IMR-90 (cell line): Measurements from ENCODE around the gene NFIX. TPM values are rescaled to one million over a fixed set of nuclear protein-coding genes. Genes with fewer than 3 reads are reported as not detected.

Source experiments
- ATAC-seq: fragments of 200-7000 bp; cut with Tn5 transposase; 2 replicates; pipeline ENCODE4 v1.9.1; 2020; ENCODE audit warnings: low read depth, mild to moderate bottlenecking, moderate library complexity
- BruUV-seq: library from RNA; stranded (reverse); fragments of 400-500 nt; replicated peaks from 2 replicates; lab custom pipeline; 2021; lab: Mats Ljungman, UMichigan
- CTCF ChIA-PET: fragments of 300-600 bp; formaldehyde crosslinking; extraction: SDS; loops from one replicate; lab custom pipeline; 2021; ENCODE audit warnings: antibody characterized with exemption; lab: Yijun Ruan, JAX
- POLR2A ChIA-PET: fragments of 300-600 bp; sonication (Branson Sonifier 250); formaldehyde crosslinking; loops from one replicate; lab custom pipeline; 2022; ENCODE audit warnings: antibody characterized with exemption; ENCODE audit not compliant: unreplicated experiment; lab: Charles Lee
- DNase-seq: peaks from one replicate; pipeline ENCODE4 v3.0.0; 2013
- H2AFZ ChIP-seq: replicated peaks from 2 replicates; pipeline ENCODE3; 2013; ENCODE audit warnings: low read length, mild to moderate bottlenecking; ENCODE audit not compliant: poor library complexity
- H2AK5ac ChIP-seq: 2 replicates; pipeline ENCODE4 v1.6.1; 2013; ENCODE audit warnings: low read depth, low read length, inconsistent platforms
- H2AK9ac ChIP-seq: replicated peaks from 2 replicates; pipeline ENCODE3; 2013; ENCODE audit warnings: mild to moderate bottlenecking, low read depth, low read length, moderate library complexity; ENCODE audit not compliant: poor library complexity
- H2BK120ac ChIP-seq: 2 replicates; pipeline ENCODE4 v1.6.1; 2013; ENCODE audit warnings: low read depth, low read length, inconsistent platforms
- H2BK15ac ChIP-seq: 3 replicates; pipeline ENCODE4 v1.6.1; 2013; ENCODE audit warnings: low read depth, low read length, inconsistent platforms
- H2BK20ac ChIP-seq: 2 replicates; pipeline ENCODE4 v1.6.1; 2013; ENCODE audit warnings: low read depth, mild to moderate bottlenecking, inconsistent platforms, low read length, moderate library complexity
- H2BK5ac ChIP-seq: 2 replicates; pipeline ENCODE4 v1.6.1; 2013; ENCODE audit warnings: mild to moderate bottlenecking, low read depth, low read length, inconsistent platforms; ENCODE audit not compliant: poor library complexity, severe bottlenecking
- H3K14ac ChIP-seq: replicated peaks from 2 replicates; pipeline ENCODE4 v1.6.1; 2013; ENCODE audit warnings: low read depth, low read length, inconsistent platforms
- H3K18ac ChIP-seq: 2 replicates; pipeline ENCODE4 v1.6.1; 2013; ENCODE audit warnings: low read depth, low read length, control low read depth
- H3K23ac ChIP-seq: 2 replicates; pipeline ENCODE4 v1.6.1; 2013; ENCODE audit warnings: low read depth, low read length, inconsistent platforms
- H3K27ac ChIP-seq: 2 replicates; pipeline ENCODE4 v1.5.1; 2013; ENCODE audit warnings: mild to moderate bottlenecking, control low read depth, low read length; ENCODE audit not compliant: insufficient read depth
- H3K27me3 ChIP-seq: 2 replicates; pipeline ENCODE4 v1.6.1; 2013; ENCODE audit warnings: low read length; ENCODE audit not compliant: control insufficient read depth, insufficient read depth
- H3K36me3 ChIP-seq: 2 replicates; pipeline ENCODE4 v1.6.1; 2013; ENCODE audit warnings: low read length, mixed read lengths; ENCODE audit not compliant: control insufficient read depth, insufficient read depth
- H3K4ac ChIP-seq: 2 replicates; pipeline ENCODE4 v1.6.1; 2013; ENCODE audit warnings: low read depth, low read length, inconsistent platforms
- H3K4me1 ChIP-seq: 2 replicates; pipeline ENCODE4 v1.6.1; 2013; ENCODE audit warnings: low read length, mixed read lengths; ENCODE audit not compliant: control insufficient read depth, insufficient read depth
- H3K4me2 ChIP-seq: 2 replicates; pipeline ENCODE4 v1.6.1; 2013; ENCODE audit warnings: low read depth, mild to moderate bottlenecking, control low read depth, low read length, moderate library complexity
- H3K4me3 ChIP-seq: 2 replicates; pipeline ENCODE4 v1.5.1; 2013; ENCODE audit warnings: low read depth, mild to moderate bottlenecking, control low read depth, low read length, moderate library complexity; ENCODE audit not compliant: insufficient read depth
- H3K56ac ChIP-seq: 2 replicates; pipeline ENCODE4 v1.6.1; 2013; ENCODE audit warnings: low read length, inconsistent platforms; ENCODE audit not compliant: insufficient read depth; ENCODE audit errors: extremely low read depth
- H3K79me1 ChIP-seq, 2 experiments: 2 replicates each; pipeline ENCODE4 v1.6.1; 2013; ENCODE audit warnings: low read length in 2 of 2, inconsistent platforms in 1 of 2, low read depth in 1 of 2
- H3K9ac ChIP-seq: 2 replicates; pipeline ENCODE4 v1.6.1; 2013; ENCODE audit warnings: low read depth, low read length, control low read depth
- H3K9me1 ChIP-seq: 2 replicates; pipeline ENCODE4 v1.6.1; 2013; ENCODE audit warnings: low read length, inconsistent platforms; ENCODE audit not compliant: insufficient read depth
- H3K9me3 ChIP-seq: 2 replicates; pipeline ENCODE4 v1.6.1; 2013; ENCODE audit warnings: low read length; ENCODE audit not compliant: control insufficient read depth, insufficient read depth
- H4K20me1 ChIP-seq: 2 replicates; pipeline ENCODE4 v1.6.1; 2013; ENCODE audit warnings: low read length, inconsistent platforms; ENCODE audit not compliant: insufficient read depth
- H4K5ac ChIP-seq: 2 replicates; pipeline ENCODE4 v1.6.1; 2013; ENCODE audit warnings: mild to moderate bottlenecking, low read depth, low read length, control low read depth
- H4K8ac ChIP-seq, 2 experiments: 2 replicates each; pipeline ENCODE4 v1.6.1; 2013; ENCODE audit warnings: low read depth in 2 of 2, low read length in 2 of 2, control low read depth in 1 of 2, inconsistent platforms in 1 of 2
- H4K91ac ChIP-seq: 2 replicates; pipeline ENCODE4 v1.6.1; 2013; ENCODE audit warnings: low read depth, low read length, inconsistent platforms; ENCODE audit not compliant: insufficient read depth
- BHLHE40 ChIP-seq: fragments of 150-350 bp; IDR thresholded peaks from 2 replicates; pipeline ENCODE4 v1.6.1; 2016; ENCODE audit warnings: mild to moderate bottlenecking, low read depth, low read length
- CEBPB ChIP-seq: IDR thresholded peaks from 2 replicates; pipeline ENCODE4 v1.6.1; 2012; ENCODE audit warnings: low read depth, low read length, improper control_type of control experiment
- CHD1 ChIP-seq: IDR thresholded peaks from 2 replicates; pipeline ENCODE4 v1.6.1; 2012; ENCODE audit warnings: low read depth, low read length, improper control_type of control experiment
- CTCF ChIP-seq: conservative IDR thresholded peaks from 2 replicates; pipeline ENCODE4 v1.5.1; 2012; ENCODE audit warnings: mild to moderate bottlenecking, low read depth, low read length, improper control_type of control experiment
- FOS ChIP-seq: fragments of 150-350 bp; IDR thresholded peaks from 2 replicates; pipeline ENCODE4 v1.6.1; 2016; ENCODE audit warnings: low read depth, low read length
- MAFK ChIP-seq: IDR thresholded peaks from 2 replicates; pipeline ENCODE4 v1.6.1; 2012; ENCODE audit warnings: low read depth, low read length, improper control_type of control experiment
- MAZ ChIP-seq: IDR thresholded peaks from 2 replicates; pipeline ENCODE4 v1.6.1; 2012; ENCODE audit warnings: low read depth, mild to moderate bottlenecking, low read length, improper control_type of control experiment, moderate library complexity, borderline replicate concordance
- MXI1 ChIP-seq: IDR thresholded peaks from 2 replicates; pipeline ENCODE4 v1.6.1; 2012; ENCODE audit warnings: low read depth, mild to moderate bottlenecking, low read length, moderate library complexity, borderline replicate concordance
- NFE2L2 ChIP-seq: fragments of 150-350 bp; IDR thresholded peaks from 2 replicates; pipeline ENCODE4 v1.6.1; 2016; ENCODE audit warnings: low read depth, mild to moderate bottlenecking, low read length
- POLR2A ChIP-seq: IDR thresholded peaks from 2 replicates; pipeline ENCODE4 v1.6.1; 2012; ENCODE audit warnings: mild to moderate bottlenecking, low read depth, low read length
- RAD21 ChIP-seq: IDR thresholded peaks from 2 replicates; pipeline ENCODE4 v1.6.1; 2012; ENCODE audit warnings: low read length, improper control_type of control experiment
- RCOR1 ChIP-seq: IDR thresholded peaks from 2 replicates; pipeline ENCODE4 v1.6.1; 2012; ENCODE audit warnings: mild to moderate bottlenecking, low read length, improper control_type of control experiment; ENCODE audit not compliant: insufficient replicate concordance
- RFX5 ChIP-seq: IDR thresholded peaks from 2 replicates; pipeline ENCODE4 v1.8.0; 2012; ENCODE audit warnings: low read depth, mild to moderate bottlenecking, low read length, moderate library complexity
- SMC3 ChIP-seq: fragments of 150-350 bp; IDR thresholded peaks from 2 replicates; pipeline ENCODE4 v1.6.1; 2016; ENCODE audit warnings: low read depth, mild to moderate bottlenecking, antibody characterized with exemption, low read length, moderate library complexity
- WGBS, 2 experiments: methylation state at CpG; one replicate each; pipeline versions ENCODE4 v1.1.5 to v1.1.7; 2013; ENCODE audit warnings: missing lambda C conversion rate in 2 of 2; ENCODE audit not compliant: insufficient read length in 1 of 2; ENCODE audit errors: extremely low coverage in 2 of 2; 5-methylcytosine and 5-hydroxymethylcytosine counted together
- dilution Hi-C: fragments of 300-500 bp; cut with HindIII; formaldehyde crosslinking; loops from one replicate; pipeline ENCODE4 v1.14.3; 2018; ENCODE audit warnings: low sequenced_read_pairs; ENCODE audit not compliant: unreplicated experiment
- in situ Hi-C: fragments of 300-500 bp; cut with MboI; formaldehyde crosslinking; loops from 3 replicates; pipeline ENCODE4 v1.14.3; 2019; ENCODE audit warnings: low sequenced_read_pairs, inconsistent platforms, mixed read lengths
- intact Hi-C: fragments of 100-400 bp; cut with micrococcal nuclease; formaldehyde crosslinking; loops from 2 replicates; pipeline ENCODE4 v1.10.0; 2022
- polyA plus RNA-seq, 3 experiments: library from polyadenylated mRNA; depleted of rRNA; stranded (reverse); fragments of >200 nt; gene quantifications; 2 replicates each; pipeline ENCODE4 v1.2.3, GENCODE V29; 2012; ENCODE audit warnings: low replicate concordance in 1 of 3
- total RNA-seq: library from RNA; depleted of rRNA; stranded (reverse); fragments of >200 nt; gene quantifications from 2 replicates; pipeline ENCODE4 v1.2.3, GENCODE V29; 2012
- TF ChIP-seq, protein P1 (sequence below): fragments of 150-350 bp; IDR thresholded peaks from 2 replicates; pipeline ENCODE4 v1.6.1; 2016; ENCODE audit warnings: low read depth, mild to moderate bottlenecking, low read length, moderate library complexity, borderline replicate concordance
- TF ChIP-seq, protein P2 (sequence below): fragments of 150-350 bp; IDR thresholded peaks from 2 replicates; pipeline ENCODE4 v1.6.1; 2017; ENCODE audit warnings: mild to moderate bottlenecking, antibody characterized with exemption, low read length, low read depth

NFIX gene
- total and polyA plus RNA-seq, 2 of the 4 experiments (the other 2 are of a cell fraction), result 10.2 to 47.7 TPM

- WGBS, 2 experiments, result 90% methylated on average over 5 of the region's 19 CpGs; no CpG with 5 or more reads in 1 of the 2 experiments
- DNase-seq (no peak), ATAC-seq (no peak)
- Histone ChIP-seq H2AK9ac (peak overlapping the region; percentile 31), H4K5ac (no peak overlapping the region), H3K9me1 (peaks cover 16% of the 10 kb centered on the region), H3K23ac (peak overlapping the region; percentile 86), H2BK120ac (no peak overlapping the region), H4K20me1 (peaks cover 64% of the 10 kb centered on the region), H3K9me3 (no peaks in the 10 kb centered on the region), H3K4me1 (peaks cover 18% of the 10 kb centered on the region), H3K14ac (no peak overlapping the region; the same call in 1 of the 2 replicates), H3K4ac (no peak overlapping the region; the same call in 1 of the 2 replicates), H3K56ac (no peak overlapping the region), H2BK20ac (no peak overlapping the region), H3K18ac (no peak overlapping the region), H3K79me1 (peaks cover 27 to 86% of the 10 kb centered on the region in 2 experiments), H3K27me3 (no peaks in the 10 kb centered on the region), H3K27ac (no peak overlapping the region), H4K8ac (no peak overlapping the region; a peak in 1 of 4 replicates), H2BK15ac (0 out of 3 replicates have a peak overlapping the region, but pooled peaks have one; percentile 27), H2AK5ac (peak overlapping the region; percentile 92; the same call in 1 of the 2 replicates), H3K36me3 (peaks cover 18% of the 10 kb centered on the region), H3K9ac (no peak overlapping the region), H3K4me3 (no peak overlapping the region), H4K91ac (no peak overlapping the region), H3K4me2 (no peak overlapping the region), H2BK5ac (no peak overlapping the region), H2AFZ (peak overlapping the region; percentile 47)
- in situ Hi-C loops, result no loop called here
- no TSS peak for BruUV-seq
- dilution Hi-C loops, result no loop called here
- no peak for TF ChIP-seq POLR2A
- TF ChIP-seq MAFK, result no peak
- no peak for TF ChIP-seq BHLHE40
- TF ChIP-seq MAZ, result no peak
- TF ChIP-seq FOS, result no peak
- TF ChIP-seq SMC3, result no peak
- no peak for TF ChIP-seq NFE2L2
- TF ChIP-seq, protein P1, sequence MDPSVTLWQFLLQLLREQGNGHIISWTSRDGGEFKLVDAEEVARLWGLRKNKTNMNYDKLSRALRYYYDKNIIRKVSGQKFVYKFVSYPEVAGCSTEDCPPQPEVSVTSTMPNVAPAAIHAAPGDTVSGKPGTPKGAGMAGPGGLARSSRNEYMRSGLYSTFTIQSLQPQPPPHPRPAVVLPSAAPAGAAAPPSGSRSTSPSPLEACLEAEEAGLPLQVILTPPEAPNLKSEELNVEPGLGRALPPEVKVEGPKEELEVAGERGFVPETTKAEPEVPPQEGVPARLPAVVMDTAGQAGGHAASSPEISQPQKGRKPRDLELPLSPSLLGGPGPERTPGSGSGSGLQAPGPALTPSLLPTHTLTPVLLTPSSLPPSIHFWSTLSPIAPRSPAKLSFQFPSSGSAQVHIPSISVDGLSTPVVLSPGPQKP, result no peak
- TF ChIP-seq CTCF, result no peak
- no peak for TF ChIP-seq RCOR1
- TF ChIP-seq RFX5, result no peak
- no peak for TF ChIP-seq MXI1
- no peak for TF ChIP-seq CEBPB
- no peak for TF ChIP-seq CHD1
- no peak for TF ChIP-seq RAD21
- TF ChIP-seq, protein P2, sequence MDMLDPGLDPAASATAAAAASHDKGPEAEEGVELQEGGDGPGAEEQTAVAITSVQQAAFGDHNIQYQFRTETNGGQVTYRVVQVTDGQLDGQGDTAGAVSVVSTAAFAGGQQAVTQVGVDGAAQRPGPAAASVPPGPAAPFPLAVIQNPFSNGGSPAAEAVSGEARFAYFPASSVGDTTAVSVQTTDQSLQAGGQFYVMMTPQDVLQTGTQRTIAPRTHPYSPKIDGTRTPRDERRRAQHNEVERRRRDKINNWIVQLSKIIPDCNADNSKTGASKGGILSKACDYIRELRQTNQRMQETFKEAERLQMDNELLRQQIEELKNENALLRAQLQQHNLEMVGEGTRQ, result no peak
- intact Hi-C loops, result no loop called here
- CTCF ChIA-PET, result no interaction called here
- POLR2A ChIA-PET, result no interaction called here
Measured at GRCh38 chr19:13001166-13001501, 5.9 kb downstream of the NFIX start.
